GM04504 (cell line): ENCODE measurements around the gene CD300A.
"Not testable (repeated sequence)": the region's sequence is repeated elsewhere in the genome, so short reads cannot be mapped to it uniquely, and the experiment has no call there.

ENCODE experiments used
- DNase-seq: peaks from one replicate; pipeline ENCODE4 v3.0.0-alpha.2; 2012; ENCODE audit warnings: low read depth

CD300A gene

DNA sequence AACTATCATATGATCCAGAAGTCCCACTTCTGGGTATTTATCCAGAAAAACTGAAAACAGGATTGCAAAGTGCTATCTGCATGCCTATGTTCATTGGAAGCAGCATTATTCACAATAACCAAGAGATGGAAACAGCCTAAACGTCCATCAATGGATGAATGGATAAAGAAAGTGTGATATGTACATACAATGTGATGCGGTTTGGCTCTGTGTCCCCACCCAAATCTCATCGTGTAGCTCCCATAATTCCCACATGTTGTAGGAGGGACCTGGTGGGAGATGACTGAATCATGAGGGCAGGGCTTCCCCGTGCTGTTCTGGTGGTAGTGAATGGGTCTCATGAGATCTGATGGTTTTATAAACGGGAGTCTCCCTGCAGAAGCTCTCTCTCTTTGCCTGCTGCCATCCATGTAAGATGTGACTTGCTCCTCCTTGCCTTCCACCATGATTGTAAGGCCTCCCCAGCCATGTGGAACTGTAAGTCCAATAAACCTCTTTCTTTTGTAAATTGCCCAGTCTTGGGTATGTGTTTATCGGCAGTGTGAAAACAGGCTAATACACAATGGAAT, 52.1 kb downstream of the CD300A start:
- DNase-seq: not testable (repeated sequence)

DNA sequence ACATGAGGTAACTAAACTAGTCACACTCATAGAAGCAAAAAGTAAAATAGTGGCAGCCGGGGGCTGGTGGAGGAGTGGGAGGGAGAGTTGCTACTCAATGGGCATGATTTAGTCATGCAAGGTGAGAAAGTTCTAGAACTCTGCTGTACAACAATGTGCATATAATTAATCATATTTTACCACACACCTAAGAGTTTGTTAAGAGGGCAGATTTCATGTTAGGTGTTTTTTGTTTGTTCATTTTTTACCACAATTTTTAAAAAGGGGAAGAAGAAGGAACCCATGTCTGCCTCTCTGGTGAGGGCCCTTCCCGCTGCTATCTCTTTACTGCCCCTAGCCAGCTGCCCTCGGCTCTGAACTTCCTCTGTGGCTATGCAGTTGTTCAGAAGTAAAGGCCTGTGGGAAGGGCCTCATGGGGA, 53.6 kb downstream of the CD300A start:
- no peak for DNase-seq

DNA sequence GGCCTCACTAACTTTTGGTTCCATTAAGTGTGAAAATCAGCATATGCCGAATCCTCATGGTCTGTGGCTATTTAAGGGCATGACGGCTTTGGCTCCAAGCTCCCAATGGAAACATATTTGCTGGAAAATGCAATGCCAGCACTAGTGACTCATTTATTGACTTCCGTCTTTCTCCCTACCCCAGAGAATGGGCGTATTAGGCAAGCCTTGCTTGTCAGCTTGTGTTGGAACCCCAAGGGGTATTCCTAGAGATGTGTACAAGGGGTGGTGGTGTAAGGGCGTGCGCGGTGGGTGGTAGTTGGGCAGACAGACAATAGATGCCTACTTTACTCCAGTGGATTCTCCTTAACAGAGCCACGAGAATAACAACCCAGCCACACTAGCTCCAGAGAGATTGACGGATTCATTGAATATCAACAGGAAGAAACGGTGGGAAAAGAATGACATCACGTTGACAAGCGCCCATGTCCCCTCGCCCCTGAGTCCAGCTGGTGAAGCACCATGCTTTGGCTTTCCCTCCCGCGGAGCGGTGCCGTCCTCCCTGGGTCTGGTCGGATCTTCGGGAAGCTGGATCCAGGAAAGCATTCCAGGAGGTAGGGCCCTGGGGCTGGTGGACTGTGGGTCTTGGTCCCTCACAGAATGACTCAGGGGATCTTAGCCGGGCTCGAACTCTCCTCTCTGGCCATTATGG, 54.5 kb downstream of the CD300A start:
- DNase-seq: no peak

DNA sequence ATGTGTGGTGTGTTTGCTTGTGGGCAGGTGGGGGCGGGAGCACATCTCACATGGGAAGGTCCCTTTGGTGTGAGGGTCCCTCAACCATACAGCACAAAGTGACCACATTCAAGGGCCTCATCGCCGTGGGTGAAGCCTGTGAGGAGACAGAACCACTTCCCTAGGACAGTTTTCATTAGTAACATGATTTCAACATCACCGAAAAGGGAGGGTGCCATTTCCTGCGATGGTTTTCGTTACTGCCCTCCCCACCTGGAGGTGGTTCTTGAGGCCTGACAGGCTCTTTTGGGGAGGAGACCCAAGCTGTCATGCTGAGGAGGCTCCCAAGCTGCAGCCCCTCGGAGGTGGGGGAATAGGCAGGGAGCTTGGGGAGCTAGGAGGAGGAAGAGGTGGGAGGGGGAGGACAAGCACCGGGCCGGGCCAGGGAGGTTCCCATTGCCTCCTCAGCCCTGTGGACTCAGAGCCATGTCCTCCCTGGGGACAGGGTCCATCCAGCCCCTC, 55.3 kb downstream of the CD300A start:
- no peak for DNase-seq

DNA sequence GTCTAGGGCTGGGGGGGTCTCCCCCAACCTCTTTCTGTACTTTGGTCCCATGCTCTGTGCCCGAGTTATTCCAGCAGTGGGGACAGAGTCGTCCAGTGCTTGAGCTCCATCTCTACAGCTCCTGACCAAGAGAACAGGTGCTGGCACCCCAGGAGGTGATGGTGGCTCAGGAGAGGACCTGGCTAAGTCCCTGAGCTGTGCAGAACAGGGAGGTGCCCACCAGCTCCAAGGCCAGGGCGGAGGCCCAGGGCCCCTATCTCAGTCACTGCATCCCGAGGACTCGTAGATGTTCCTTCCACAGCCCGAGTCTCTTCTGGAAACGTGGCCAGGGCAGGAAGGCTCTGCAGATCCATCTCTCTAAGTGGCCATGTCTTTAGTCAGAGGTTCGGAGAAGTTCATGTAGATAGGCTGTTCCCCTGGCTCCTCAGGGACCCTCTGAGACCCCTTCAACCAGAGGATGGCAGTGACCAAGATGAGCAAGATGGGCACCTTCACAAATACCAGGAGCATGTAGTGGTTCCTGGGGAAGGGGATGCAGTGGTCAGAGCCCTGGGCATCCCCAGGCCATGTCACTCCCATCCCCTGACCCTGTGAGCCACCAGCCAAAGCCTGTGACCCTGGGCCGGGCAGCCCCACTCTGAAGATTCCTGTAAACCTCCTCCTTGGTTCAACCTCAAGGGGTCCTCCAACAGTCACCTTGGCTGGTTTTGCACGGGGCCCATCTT, 56.1 kb downstream of the CD300A start:
- no peak for DNase-seq

DNA sequence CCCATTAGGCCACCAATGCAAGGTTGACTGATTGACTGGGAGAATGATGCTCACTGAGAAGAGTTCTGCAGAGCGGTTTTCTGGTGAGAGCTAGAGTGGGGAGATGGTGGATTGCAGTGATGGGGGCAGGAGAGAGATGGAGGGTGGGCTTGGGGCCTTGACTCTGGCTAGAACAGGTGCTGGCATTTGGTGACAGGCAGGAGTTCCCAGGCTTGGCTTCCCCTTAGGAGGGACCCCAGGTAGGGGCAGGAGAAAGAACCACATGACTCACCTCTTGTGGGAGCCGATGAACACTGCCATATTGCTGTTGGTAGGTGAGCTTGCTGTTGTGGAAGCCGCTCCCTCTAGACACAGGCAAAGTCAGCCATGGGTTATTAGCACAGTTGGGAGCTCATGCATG, 56.9 kb downstream of the CD300A start:
- DNase-seq: no peak

DNA sequence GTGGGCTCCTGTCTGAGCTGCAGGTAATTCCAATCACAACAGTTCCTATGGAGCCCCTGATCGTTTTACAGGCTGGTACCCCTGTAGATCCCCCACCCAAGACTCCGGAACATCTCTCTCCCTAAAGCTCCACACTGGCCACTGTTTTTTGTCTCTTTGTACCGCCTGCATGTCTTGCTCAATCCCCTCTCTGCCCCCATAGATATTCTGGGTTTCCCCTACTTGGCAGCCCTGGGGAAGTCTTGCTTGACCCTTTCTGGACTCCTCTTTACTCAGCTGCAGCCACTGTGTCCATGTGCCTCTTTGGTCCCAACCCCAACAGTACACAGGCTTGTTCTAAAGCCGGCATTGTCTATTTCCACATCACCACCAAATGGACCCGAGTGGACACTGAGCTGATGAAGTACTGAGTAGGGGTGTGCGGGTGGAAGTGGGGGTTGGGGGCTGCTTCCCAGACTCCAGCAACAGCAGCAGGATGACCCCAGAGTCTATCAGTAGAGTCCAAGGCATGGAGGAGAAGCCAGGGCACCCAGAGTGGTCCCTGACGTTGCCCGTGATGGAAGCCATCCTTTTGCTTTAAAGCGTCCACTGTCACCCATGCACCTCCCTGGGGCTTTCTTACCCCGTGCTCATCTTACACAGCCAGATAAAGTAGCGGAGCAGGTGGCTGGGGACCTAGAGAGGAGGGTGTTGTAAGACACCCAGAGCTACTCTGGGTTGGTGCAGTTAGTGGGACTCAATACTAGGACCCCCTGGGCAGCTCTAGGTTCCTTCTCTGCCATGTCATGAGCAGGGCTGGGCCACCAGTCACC, 58.4 kb downstream of the CD300A start:
- no peak for DNase-seq

DNA sequence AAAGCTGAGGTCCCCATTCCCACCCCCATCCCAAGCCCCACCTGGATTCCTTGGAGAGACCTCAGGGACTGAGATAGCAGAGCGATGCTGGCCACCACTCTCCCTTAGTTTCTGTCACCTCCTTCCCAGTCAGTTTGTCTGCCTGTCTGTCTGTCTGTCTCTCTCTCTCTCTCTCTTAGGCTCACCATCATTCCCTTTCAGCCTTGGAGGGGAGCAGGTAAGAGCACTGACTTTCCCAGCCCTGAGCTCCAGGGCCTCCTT, 59.0 kb downstream of the CD300A start:
- no peak for DNase-seq

DNA sequence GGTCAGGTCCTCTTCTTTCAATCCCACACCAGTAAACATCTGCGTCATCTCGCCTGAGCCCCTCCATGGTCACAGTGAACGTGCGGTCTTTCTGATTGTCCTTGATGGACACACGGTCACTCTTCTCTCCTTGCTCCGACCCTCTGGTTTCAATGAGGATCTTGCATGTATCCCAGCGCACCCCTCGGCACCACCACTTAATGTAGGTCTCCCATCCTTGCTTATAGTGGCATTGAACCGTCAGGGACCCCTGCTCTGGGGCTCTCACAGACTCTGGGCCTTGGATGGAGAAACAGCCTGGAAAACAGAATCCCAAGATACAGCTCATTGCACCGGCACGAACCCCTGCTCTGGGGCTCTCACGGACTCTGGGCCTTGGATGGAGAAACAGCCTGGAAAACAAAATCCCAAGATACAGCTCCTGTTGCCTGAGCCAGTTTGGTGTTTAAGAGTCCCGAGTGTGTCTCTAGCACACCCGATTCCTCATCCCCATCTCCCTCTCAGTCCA, 59.4 kb downstream of the CD300A start:
- DNase-seq: no peak

DNA sequence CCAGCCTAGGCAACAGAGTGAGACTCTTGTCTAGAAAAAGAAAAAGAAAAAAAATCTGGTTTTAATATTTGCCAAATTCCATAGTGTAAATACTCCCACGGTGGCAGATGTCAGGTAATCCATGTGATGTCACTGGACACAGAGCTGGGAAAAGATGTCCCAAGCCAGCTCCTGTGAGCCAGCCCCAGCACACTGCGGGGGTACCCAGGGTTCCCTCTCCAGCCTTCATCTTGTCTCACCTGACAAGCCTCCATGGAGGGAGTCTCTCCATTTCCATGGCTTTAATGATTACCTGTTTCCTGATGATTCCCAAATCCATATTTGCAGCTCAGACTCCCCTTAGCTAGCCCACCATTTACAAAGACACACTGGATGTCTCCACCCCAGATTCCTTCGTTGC, 60.2 kb downstream of the CD300A start:
- no peak for DNase-seq

DNA sequence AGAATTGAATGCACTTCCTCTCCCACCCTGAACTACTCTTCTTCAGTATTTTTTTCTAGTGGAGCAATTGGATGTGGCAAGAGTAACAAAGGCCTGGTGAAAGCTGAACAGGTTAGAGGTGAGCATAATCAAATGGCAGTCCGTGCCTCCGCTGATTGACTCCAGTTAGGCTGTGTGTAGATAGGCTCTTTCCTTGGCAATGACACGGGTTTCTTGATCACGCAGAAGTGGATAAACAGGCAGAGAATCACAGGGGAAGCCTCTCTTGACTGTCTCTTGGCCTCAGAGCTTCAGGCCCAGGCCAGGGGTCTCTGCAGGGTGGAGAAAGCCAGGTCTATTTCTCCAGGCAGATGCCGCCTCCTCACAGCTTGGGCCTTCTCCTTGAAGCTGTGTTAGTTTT, 60.6 kb downstream of the CD300A start:
- no peak for DNase-seq

DNA sequence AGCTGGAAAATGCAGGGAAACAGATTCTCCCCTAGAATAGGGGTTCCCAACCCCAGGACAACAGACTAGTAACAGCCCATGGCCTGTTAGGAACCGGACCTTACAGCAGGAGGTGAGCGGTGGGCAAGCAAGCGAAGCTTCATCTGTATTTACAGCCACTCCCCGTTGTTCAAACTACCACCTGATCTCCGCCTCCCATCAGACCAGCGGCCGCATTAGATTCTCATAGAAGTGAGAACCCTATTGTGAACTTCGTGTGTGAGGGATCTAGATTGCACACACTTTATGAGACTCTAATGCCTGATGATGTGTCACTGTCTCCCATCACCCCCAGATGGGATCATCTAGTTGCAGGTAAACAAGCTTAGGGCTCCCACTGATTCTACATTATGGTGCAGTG, 61.3 kb downstream of the CD300A start:
- DNase-seq: no peak

DNA sequence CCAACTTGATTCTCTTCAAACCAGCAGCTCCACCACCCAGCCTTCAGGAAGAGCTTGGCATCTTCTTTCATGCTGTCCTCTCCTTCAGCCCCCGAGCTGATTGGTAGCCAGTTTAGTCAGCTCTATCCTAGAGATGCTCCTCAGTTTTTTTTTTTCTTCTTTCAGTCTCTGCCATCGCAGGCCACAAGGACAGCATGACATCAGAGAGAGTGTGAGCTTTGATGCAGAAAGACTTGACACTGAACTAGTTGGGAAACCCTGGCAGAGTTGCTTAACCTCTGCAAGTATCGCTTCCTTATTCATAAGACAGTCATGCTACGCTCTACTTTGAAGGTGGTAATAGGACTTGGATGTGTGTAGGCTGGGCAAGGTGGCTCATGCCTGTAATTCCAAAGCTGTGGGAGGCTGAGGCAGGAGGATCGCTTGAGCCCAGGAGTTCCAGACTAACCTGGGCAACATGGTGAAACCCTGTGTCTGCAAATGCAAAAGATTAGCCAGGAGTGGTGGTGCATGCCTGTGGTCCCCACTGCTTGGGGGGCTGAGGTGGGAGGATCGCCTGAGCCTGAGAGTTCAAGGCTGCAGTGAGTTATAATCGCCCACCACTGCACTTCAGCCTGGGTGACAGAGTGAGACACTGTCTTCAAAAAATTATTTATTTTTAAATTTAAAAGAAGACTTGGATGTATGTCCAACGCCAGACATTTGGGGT, 62.2 kb downstream of the CD300A start:
- no peak for DNase-seq

DNA sequence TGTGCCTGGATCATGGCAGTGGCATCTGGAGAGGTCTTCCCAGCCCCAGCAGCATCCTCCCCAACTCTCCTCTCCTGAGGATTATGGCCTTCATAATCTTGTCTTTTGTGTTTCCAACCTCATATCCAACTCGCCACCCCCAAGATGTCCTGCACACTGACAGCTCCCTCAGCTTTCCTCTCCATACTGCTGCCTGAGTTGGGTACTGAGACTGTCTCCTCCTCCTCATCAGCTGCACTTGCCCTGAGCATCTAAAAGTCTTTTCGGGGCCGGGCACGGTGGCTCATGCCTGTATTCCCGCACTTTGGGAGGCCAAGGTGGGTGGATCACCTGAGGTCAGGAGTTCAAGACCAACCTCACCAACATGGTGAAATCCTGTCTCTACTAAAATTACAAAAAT, 62.8 kb downstream of the CD300A start:
- no peak for DNase-seq

DNA sequence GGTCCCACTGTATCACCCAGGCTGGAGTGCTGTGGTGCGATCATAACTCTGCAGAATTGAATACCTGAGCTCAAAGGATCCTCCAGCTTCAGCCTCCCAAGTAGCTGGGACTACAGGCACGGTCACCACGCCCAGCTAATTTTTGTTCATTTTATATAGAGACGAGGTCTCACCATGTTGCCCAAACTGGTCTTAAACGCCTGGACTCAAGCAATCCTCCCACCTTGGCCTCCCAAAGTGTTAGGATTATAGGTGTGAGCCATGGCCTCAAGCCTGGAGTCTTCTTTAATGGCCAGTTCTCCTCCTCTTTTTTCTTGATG, 64.4 kb downstream of the CD300A start:
- DNase-seq: no peak

DNA sequence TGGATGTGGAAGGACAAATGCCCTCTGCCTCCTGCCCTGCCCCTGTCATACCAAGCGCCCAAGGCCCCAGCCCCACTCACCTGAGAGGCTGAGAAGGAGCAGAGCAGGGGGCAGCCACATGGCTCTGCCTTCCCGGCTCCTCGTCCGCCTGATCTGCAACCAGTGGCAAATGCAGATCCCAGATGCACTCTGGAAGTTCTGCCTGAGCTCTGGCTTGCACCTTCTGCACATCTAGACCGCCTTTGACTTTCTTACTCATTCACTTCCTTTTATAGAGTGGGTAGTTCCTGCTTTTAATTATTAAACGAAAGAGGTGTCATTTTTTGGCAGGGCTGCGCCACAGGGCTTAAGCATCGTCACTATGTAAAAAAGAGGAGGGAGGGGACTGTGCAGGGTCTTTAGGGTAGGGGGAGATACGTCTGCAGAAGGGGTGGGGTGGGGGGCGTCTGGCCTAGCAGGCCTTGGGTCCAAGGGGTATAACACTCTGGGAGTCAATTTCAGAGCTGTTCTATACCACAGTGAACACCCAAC, 64.9 kb downstream of the CD300A start, which contains the start of gene CD300LB:
CD300LB (minus strand) TSS at position 245 of the 531 bp plus-strand sequence; CDS start at position 120, 125 bp downstream.
- no peak for DNase-seq

DNA sequence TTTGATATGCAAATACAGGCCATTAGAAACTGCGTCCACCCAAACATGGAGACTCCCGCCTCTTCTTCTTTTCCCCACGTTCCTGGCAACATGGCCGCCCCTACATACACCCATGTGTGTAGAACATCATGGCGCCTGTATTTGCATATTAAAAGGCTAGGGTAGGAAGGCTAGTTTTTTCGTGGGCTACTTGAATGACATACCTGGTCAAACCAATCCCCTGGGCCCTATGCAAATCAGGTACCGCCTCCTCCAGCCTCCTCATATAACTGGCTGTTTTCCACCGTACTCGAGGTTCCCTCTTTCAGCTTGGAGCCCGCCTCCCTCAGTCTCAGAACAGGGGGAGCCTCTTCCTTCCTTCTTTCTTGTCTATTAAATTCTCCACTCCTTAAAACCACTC, 65.7 kb downstream of the CD300A start:
- DNase-seq: no peak
